Spleen (tissue), 11 donors: ENCODE results near the gene MLYCD. TPM values are rescaled to one million over a fixed set of nuclear protein-coding genes. Genes with fewer than 3 reads are reported as not detected.

Source experiments
- DNase-seq: peaks from one replicate; pipeline ENCODE4 v3.0.0-alpha.2; 2020
- H3K27ac ChIP-seq, 8 donors: fragments of 200-600 bp; sonication (generic) in 7 of 8; 1 replicate in 4 of 8; 2 replicates in 4 of 8; pipeline versions ENCODE4 v1.5.0 to v1.8.0; 2016 to 2021; ENCODE audit warnings: inconsistent platforms in 4 of 8, mild to moderate bottlenecking in 4 of 8, moderate library complexity in 1 of 8
- H3K27me3 ChIP-seq, 7 donors: fragments of 200-600 bp; sonication (generic) in 6 of 7; replicated peaks in 1 of 7; 1 replicate in 4 of 7; 2 replicates in 3 of 7; pipeline versions ENCODE4 v1.5.0 to v1.8.0; 2016 to 2021; ENCODE audit warnings: inconsistent platforms in 3 of 7, mild to moderate bottlenecking in 1 of 7
- H3K36me3 ChIP-seq, 6 donors: fragments of 200-600 bp; sonication (generic) in 5 of 6; 1 replicate in 4 of 6; 2 replicates in 2 of 6; pipeline versions ENCODE4 v1.5.0 to v1.8.0; 2016 to 2021; ENCODE audit warnings: inconsistent platforms in 2 of 6
- H3K4me1 ChIP-seq, 6 donors: fragments of 200-600 bp; sonication (generic) in 5 of 6; 1 replicate in 3 of 6; 2 replicates in 3 of 6; pipeline versions ENCODE4 v1.5.0 to v1.8.0; 2016 to 2021; ENCODE audit warnings: inconsistent platforms in 3 of 6
- H3K4me3 ChIP-seq, 8 donors: fragments of 200-600 bp; sonication (generic) in 7 of 8; 1 replicate in 4 of 8; 2 replicates in 4 of 8; pipeline versions ENCODE4 v1.5.0 to v1.8.0; 2016 to 2021; ENCODE audit warnings: inconsistent platforms in 4 of 8, mild to moderate bottlenecking in 4 of 8, moderate library complexity in 2 of 8
- H3K9me3 ChIP-seq, 8 donors: fragments of 200-600 bp; sonication (generic) in 7 of 8; 1 replicate in 4 of 8; 2 replicates in 4 of 8; pipeline versions ENCODE4 v1.5.0 to v1.8.0; 2016 to 2021; ENCODE audit warnings: inconsistent platforms in 4 of 8
- POLR2A ChIP-seq, 3 donors: fragments of 450-650 bp; IDR thresholded peaks; one replicate each; pipeline ENCODE4 v1.5.1; 2017; ENCODE audit warnings: antibody characterized with exemption in 3 of 3, mild to moderate bottlenecking in 1 of 3
- POLR2AphosphoS5 ChIP-seq, 3 donors: sonication (generic); formaldehyde crosslinking; IDR thresholded peaks; one replicate each; pipeline ENCODE4 v1.5.1; 2017; ENCODE audit warnings: antibody characterized with exemption in 3 of 3
- WGBS, 5 donors: extraction: QIAGEN DNeasy Blood & Tissue Kit in 3 of 5; methylation state at CpG; one replicate each; pipeline versions ENCODE4 v1.1.5 to v1.1.7; 2013 to 2018; 5-methylcytosine and 5-hydroxymethylcytosine counted together
- intact Hi-C: fragments of 100-400 bp; cut with DNase I; formaldehyde crosslinking; loops from one replicate; pipeline ENCODE4 v1.15.0; 2023; ENCODE audit warnings: low total_unique reads
- polyA plus RNA-seq, 3 donors: library from polyadenylated mRNA; stranded (reverse); fragments of 200-250 nt; gene quantifications; one replicate each; pipeline ENCODE4 v1.2.1, GENCODE V29; 2013
- total RNA-seq, 7 donors: library from RNA; depleted of rRNA in 3 of 7; stranded (reverse); fragments of >200 nt in 3 of 7; fragmentation: NEBNext Ultra II Directional in 4 of 7; extraction: Animal tissue kit (Norgen Biotek cat#: 25700) in 4 of 7; gene quantifications; one replicate each; pipeline versions ENCODE4 v1.1.0 to v1.2.1, GENCODE V29; 2016 to 2021
- TF ChIP-seq, protein P1 (sequence below), 11 experiments: fragments of 200-600 bp in 7 of 11; fragments of 450-650 bp in 4 of 11; sonication (generic) in 4 of 11; IDR thresholded peaks in 8 of 11; conservative IDR thresholded peaks in 3 of 11; 1 replicate in 7 of 11; 2 replicates in 4 of 11; pipeline versions ENCODE4 v1.4.0 to v1.8.0; 2016 to 2021; ENCODE audit warnings: antibody characterized with exemption in 11 of 11, inconsistent platforms in 4 of 11, mild to moderate bottlenecking in 1 of 11
- donor health status: healthy with polysubstance abuse.
- donor health status: DM: no; HTN: no; CAD: no; lungs with moderate emphysema.
- donor health status: DM: no; HTN: no; CAD: no.
- donor health status: Bipolar disorder and iron deficiency.
- donor health status: healthy.
- donor health status: DM: no; HTN: no; CAD: no.
- donor health status: DM: yes; HTN: yes; CAD: no.

MLYCD gene
- total and polyA plus RNA-seq, 10 donors: 2.0 to 14.3 (median 9.9) TPM

DNA sequence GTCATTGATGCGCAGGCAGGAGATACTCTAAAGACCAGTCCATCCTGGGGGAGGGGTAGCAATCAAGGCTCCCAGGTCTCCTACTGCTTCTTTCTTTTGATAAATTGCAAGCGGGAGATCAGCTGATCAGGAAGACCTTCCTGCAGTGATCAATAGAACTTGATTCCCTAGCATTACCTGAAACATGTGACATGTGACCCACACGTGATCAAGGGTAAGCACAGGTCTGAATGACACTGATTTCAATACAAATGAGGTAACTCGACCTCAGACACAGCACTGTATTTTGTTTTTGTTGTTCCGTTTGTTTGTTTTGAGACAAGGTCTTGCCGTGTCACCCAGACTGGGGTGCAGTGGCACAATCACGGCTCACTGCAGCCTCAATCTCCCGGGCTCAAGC, 39.6 kb upstream of the MLYCD start:
- no peak for DNase-seq
- TF ChIP-seq, protein P1, sequence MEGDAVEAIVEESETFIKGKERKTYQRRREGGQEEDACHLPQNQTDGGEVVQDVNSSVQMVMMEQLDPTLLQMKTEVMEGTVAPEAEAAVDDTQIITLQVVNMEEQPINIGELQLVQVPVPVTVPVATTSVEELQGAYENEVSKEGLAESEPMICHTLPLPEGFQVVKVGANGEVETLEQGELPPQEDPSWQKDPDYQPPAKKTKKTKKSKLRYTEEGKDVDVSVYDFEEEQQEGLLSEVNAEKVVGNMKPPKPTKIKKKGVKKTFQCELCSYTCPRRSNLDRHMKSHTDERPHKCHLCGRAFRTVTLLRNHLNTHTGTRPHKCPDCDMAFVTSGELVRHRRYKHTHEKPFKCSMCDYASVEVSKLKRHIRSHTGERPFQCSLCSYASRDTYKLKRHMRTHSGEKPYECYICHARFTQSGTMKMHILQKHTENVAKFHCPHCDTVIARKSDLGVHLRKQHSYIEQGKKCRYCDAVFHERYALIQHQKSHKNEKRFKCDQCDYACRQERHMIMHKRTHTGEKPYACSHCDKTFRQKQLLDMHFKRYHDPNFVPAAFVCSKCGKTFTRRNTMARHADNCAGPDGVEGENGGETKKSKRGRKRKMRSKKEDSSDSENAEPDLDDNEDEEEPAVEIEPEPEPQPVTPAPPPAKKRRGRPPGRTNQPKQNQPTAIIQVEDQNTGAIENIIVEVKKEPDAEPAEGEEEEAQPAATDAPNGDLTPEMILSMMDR (IDR thresholded peaks at IDR 0.05 in 8 of 11, conservative IDR thresholded peaks at IDR 0.05 in 3 of 11): no peak
- TF ChIP-seq POLR2AphosphoS5 (IDR thresholded peaks at IDR 0.05) (no peak), POLR2A (IDR thresholded peaks at IDR 0.05) (no peak)
- H3K4me1 ChIP-seq: no peaks in the 10 kb centered on the region
- WGBS, 5 donors: 83 to 87% (median 84%) methylated on average over 8 of the region's 8 CpGs
- H3K4me3 ChIP-seq: no peak overlapping the region
- H3K36me3 ChIP-seq: no peaks in the 10 kb centered on the region
- no peaks in the 10 kb centered on the region for H3K9me3 ChIP-seq
- no peak overlapping the region for H3K27ac ChIP-seq
- H3K27me3 ChIP-seq: no peaks in the 10 kb centered on the region
- intact Hi-C loops: no loop called here

DNA sequence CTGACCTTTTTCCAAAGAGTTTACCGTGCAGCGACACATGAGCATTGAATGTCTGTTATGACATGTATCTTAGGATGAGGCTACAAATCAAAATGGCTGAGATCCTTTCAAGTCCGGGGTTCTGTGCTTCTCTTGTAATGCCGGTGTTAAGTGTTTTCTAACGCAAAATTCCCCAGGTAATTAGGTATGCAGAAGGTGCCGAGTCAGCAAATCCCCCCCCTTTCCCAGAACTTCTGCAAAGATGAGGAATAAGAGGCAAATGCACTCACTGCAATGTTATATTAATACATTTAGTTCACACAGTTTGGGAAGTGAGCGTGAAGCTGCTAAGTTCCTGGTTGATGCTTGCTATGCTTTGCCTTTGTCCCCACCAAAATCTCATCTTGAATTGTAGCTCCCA, 36.3 kb upstream of the MLYCD start:
- WGBS, 5 donors: 87 to 95% (median 91%) methylated on average over 7 of the region's 7 CpGs
- Histone ChIP-seq H3K4me3 (no peak overlapping the region), H3K4me1 (no peaks in the 10 kb centered on the region), H3K27ac (no peak overlapping the region), H3K9me3 (peaks cover 0 to 6% (median 0%) of the 10 kb centered on the region in 8 donors), H3K27me3 (no peaks in the 10 kb centered on the region), H3K36me3 (no peaks in the 10 kb centered on the region)
- TF ChIP-seq POLR2AphosphoS5 (IDR thresholded peaks at IDR 0.05) (no peak), POLR2A (IDR thresholded peaks at IDR 0.05) (no peak)
- TF ChIP-seq, protein P1 (IDR thresholded peaks at IDR 0.05 in 8 of 11, conservative IDR thresholded peaks at IDR 0.05 in 3 of 11): no peak
- intact Hi-C loops: no loop called here
- DNase-seq: no peak

DNA sequence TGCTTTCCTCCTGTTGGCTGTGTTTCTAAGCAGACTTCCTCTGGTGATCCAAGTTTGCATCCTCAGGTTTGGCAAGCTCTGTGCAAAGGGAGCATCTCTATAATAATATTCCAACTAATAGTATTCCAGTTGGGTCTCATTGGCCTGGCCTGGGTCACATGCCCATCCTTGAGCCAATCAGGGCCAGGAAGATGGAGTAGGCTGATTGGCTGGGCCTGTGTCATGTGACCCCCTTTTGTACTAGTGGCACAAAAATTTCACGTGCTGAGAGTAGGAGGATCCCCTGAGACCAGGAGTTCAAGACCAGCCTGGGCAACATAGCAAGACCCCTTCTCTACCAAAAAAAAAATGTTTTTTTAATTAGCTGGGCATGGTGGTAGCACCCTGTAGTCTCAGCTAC, 35.2 kb upstream of the MLYCD start:
- intact Hi-C loops: no loop called here
- H3K4me1 ChIP-seq: no peaks in the 10 kb centered on the region
- TF ChIP-seq, protein P1 (IDR thresholded peaks at IDR 0.05 in 8 of 11, conservative IDR thresholded peaks at IDR 0.05 in 3 of 11): no peak
- TF ChIP-seq POLR2AphosphoS5 (IDR thresholded peaks at IDR 0.05) (no peak), POLR2A (IDR thresholded peaks at IDR 0.05) (no peak)

DNA sequence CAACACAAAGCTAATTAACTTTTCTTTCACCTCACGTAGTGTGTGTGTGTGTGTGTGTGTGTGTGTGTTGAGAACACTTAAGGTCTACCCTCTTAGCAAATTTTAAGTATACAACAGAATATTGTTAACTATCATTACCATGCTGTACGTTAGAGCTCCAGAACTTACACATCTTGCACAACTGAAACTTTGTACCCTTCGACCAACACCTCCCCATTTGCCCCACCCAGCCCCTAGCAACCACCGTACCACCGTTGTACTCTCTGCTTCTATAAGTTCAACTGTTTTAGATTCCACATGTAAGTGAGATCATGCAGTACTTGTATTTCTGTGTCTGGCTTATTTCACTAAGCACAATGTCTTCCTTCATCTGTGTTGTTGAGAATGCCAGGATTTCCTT, 28.1 kb upstream of the MLYCD start:
- Histone ChIP-seq H3K9me3 (peaks cover 0 to 6% (median 0%) of the 10 kb centered on the region in 8 donors), H3K27me3 (peaks cover 0 to 6% (median 0%) of the 10 kb centered on the region in 7 donors), H3K27ac (no peak overlapping the region), H3K4me3 (no peak overlapping the region), H3K4me1 (no peaks in the 10 kb centered on the region), H3K36me3 (no peaks in the 10 kb centered on the region)
- intact Hi-C loops: no loop called here
- 71 to 82% (median 80%) methylated on average over 5 of the region's 5 CpGs for WGBS, 5 donors
- no peak for DNase-seq
- TF ChIP-seq, protein P1 (IDR thresholded peaks at IDR 0.05 in 8 of 11, conservative IDR thresholded peaks at IDR 0.05 in 3 of 11): no peak
- TF ChIP-seq POLR2A (IDR thresholded peaks at IDR 0.05): no peak

More for the DNA sequence above, 35.2 kb upstream of the MLYCD start:
- Histone ChIP-seq H3K4me3 (no peak overlapping the region), H3K27me3 (no peaks in the 10 kb centered on the region), H3K36me3 (no peaks in the 10 kb centered on the region), H3K9me3 (peaks cover 0 to 6% (median 0%) of the 10 kb centered on the region in 8 donors), H3K27ac (no peak overlapping the region)
- no peak for DNase-seq
- 80 to 100% (median 94%) methylated on average over 1 of the region's 1 CpG for WGBS, 5 donors
